A549 (cell line): ENCODE results near the gene LYST.
"Not testable (repeated sequence)": the region's sequence is repeated elsewhere in the genome, so short reads cannot be mapped to it uniquely, and the experiment has no call there.

Experiments
- BHLHE40 ChIP-seq: IDR thresholded peaks from 2 replicates; pipeline ENCODE4 v1.6.1; 2012; ENCODE audit warnings: low read depth, low read length, inconsistent platforms
- CBX8 ChIP-seq: fragments of 200-600 bp; sonication (generic); IDR thresholded peaks from 2 replicates; pipeline ENCODE4 v1.6.1; 2016
- CTCF ChIP-seq: fragments of >200 bp; sonication (Bioruptor Twin); formaldehyde crosslinking; IDR thresholded peaks from 3 replicates; pipeline ENCODE4 v1.5.1; 2016
- HDAC2 ChIP-seq: fragments of 200-600 bp; sonication (generic); IDR thresholded peaks from 2 replicates; pipeline ENCODE4 v1.6.1; 2016
- HOXB5 ChIP-seq: fragments of 250-450 bp; sonication (Bioruptor Pico); IDR thresholded peaks from 2 replicates; pipeline ENCODE4 v1.5.0; 2020; ENCODE audit warnings: mild to moderate bottlenecking, moderate library complexity
- MAX ChIP-seq: IDR thresholded peaks from 2 replicates; pipeline ENCODE4 v1.6.1; 2012
- POLR2A ChIP-seq: IDR thresholded peaks from 2 replicates; pipeline ENCODE4 v1.6.1; 2012; ENCODE audit warnings: mild to moderate bottlenecking, low read length
- RAD21 ChIP-seq, 2 experiments: fragments of >200 bp in 1 of 2; sonication (Bioruptor Twin) in 1 of 2; formaldehyde crosslinking in 1 of 2; IDR thresholded peaks in 1 of 2; conservative IDR thresholded peaks in 1 of 2; 2 replicates in 1 of 2; 3 replicates in 1 of 2; pipeline ENCODE4 v1.6.1; 2012 to 2018; ENCODE audit warnings: inconsistent platforms in 1 of 2
- ZSCAN20 ChIP-seq: fragments of 250-450 bp; sonication (Bioruptor Pico); IDR thresholded peaks from 2 replicates; pipeline ENCODE4 v1.8.0; 2022; ENCODE audit warnings: mild to moderate bottlenecking, moderate library complexity

- not testable (repeated sequence) for TF ChIP-seq CTCF; POLR2A; ZSCAN20 (CRISPR knock-in tag); CBX8; HOXB5; BHLHE40; MAX; RAD21 (conservative IDR thresholded peaks at IDR 0.05 in 1 of 2, IDR thresholded peaks at IDR 0.05 in 1 of 2); HDAC2
Measured at GRCh38 chr1:235848251-235848650, 18.5 kb downstream of the LYST start.
